ENCODE results near the gene ATP6V0B. TPM values are rescaled to one million over a fixed set of nuclear protein-coding genes. Genes with fewer than 3 reads are reported as not detected.

Gene ATP6V0B
- total RNA-seq (91.0 and 94.2 TPM in 2 replicates), polyA plus RNA-seq (198 and 317 TPM in 2 replicates), polyA minus RNA-seq (89.8 and 112 TPM in 2 replicates)
- total RNA-seq (2013), result 79.6 TPM

- H3K27me3 Mint-ChIP-seq, result no peaks in the 10 kb centered on the region
- H3K9me3 Mint-ChIP-seq (ENCODE audit: insufficient read depth), result no peaks in the 10 kb centered on the region
- ATAC-seq (ENCODE audit: low read depth) (peak; percentile 72), DNase-seq (peak; percentile 95)
- ChIA-PET CTCF (interaction anchor here (1.0 to 2.3 kb wide), 5 partner anchors 15 to 62 kb away, joined by 4 to 10 read pairs (median 6); partner anchors contain the start of gene IPO13), POLR2A (interaction anchor here (0.6 to 1.8 kb wide), 5 partner anchors 16 to 1873 kb away, joined by 3 to 5 read pairs (median 4); partner anchors contain the start of genes ARMH1, IPO13 and TMEM53)
- Histone ChIP-seq H3K79me2 (ENCODE audit: control insufficient read depth, insufficient read depth, low read length) (peaks cover 39% of the 10 kb centered on the region), H4K20me1 (ENCODE audit: control insufficient read depth, insufficient read depth, low read length, poor library complexity, severe bottlenecking) (peaks cover 48% of the 10 kb centered on the region), H3K9ac (ENCODE audit: low read length) (peak within 1 kb of the TSS; percentile 91), H3K27ac (ENCODE audit: low read length in 2 of 2) (peak within 1 kb of the TSS; percentile 89 to 96), H3K27me3 (replicated peaks in 1 of 4; ENCODE audit: control extremely low read depth in 1 of 4, control insufficient read depth in 3 of 4, insufficient read depth in 4 of 4, low read length in 3 of 4) (no peaks in the 10 kb centered on the region), H3K9me3 (ENCODE audit: control extremely low read depth in 1 of 3, control insufficient read depth in 2 of 3, insufficient read depth in 1 of 3, low read length in 2 of 3) (no peaks in the 10 kb centered on the region), H3K4me1 (ENCODE audit: control insufficient read depth in 2 of 2, insufficient read depth in 2 of 2, low read length in 2 of 2) (peaks cover 33 to 61% of the 10 kb centered on the region in 2 donors), H3K36me3 (replicated peaks in 1 of 2; ENCODE audit: control extremely low read depth in 1 of 2, control insufficient read depth in 1 of 2, extremely low read depth in 1 of 2, insufficient read depth in 2 of 2, low read length in 1 of 2) (peaks cover 0 to 33% of the 10 kb centered on the region in 2 experiments), H2AFZ (ENCODE audit: insufficient read depth, low read depth, low read length, poor library complexity, severe bottlenecking) (peak within 1 kb of the TSS; percentile 91), H3K4me2 (replicated peaks; ENCODE audit: low read depth, low read length, poor library complexity, severe bottlenecking) (peak within 1 kb of the TSS; percentile 95), H3K4me3 (ENCODE audit: control extremely low read depth in 1 of 5, extremely low read depth in 1 of 5, insufficient read depth in 1 of 5, low read depth in 2 of 5, low read length in 4 of 5) (peak within 1 kb of the TSS; percentile 79 to 97 (median 89))
- H3K4me3 Mint-ChIP-seq, result peak within 1 kb of the TSS; percentile 97
- peak within 1 kb of the TSS; percentile 97 for H3K27ac Mint-ChIP-seq
- under 1% methylated on average over 93 of the region's 93 CpGs for WGBS (ENCODE audit: insufficient coverage)
- intact Hi-C loops (cut with micrococcal nuclease), result loop anchor here (1.0 to 10.0 kb wide), 5 partner anchors 17 to 1520 kb away; partner anchors contain the start of genes CCDC24, IPO13, PPCS and ST3GAL3
- H3K4me1 Mint-ChIP-seq, result peaks cover 69% of the 10 kb centered on the region
- no peak for TF ChIP-seq CTCF (IDR thresholded peaks at IDR 0.05)
- no peak for TF ChIP-seq EZH2 (IDR thresholded peaks at IDR 0.05; ENCODE audit: borderline replicate concordance, insufficient read depth, low read depth, low read length, poor library complexity, severe bottlenecking)
Measured at GRCh38 chr1:43974443-43975248, at the start of gene ATP6V0B. Gene ATP6V0B, plus strand, starts transcription at chr1:43974960. Its CDS starts 81 bp downstream, at chr1:43975041.

GRCh38 chr1:43925846-43926245, 48.9 kb upstream of the ATP6V0B start:
- Mint-ChIP-seq H3K9me3 (ENCODE audit: insufficient read depth) (no peaks in the 10 kb centered on the region), H3K27ac (no peak overlapping the region), H3K27me3 (no peaks in the 10 kb centered on the region), H3K4me3 (no peak overlapping the region), H3K4me1 (no peaks in the 10 kb centered on the region)
- Histone ChIP-seq H3K36me3 (replicated peaks in 1 of 2; ENCODE audit: control extremely low read depth in 1 of 2, control insufficient read depth in 1 of 2, extremely low read depth in 1 of 2, insufficient read depth in 2 of 2, low read length in 1 of 2) (peaks cover 0 to 2% of the 10 kb centered on the region in 2 experiments), H3K27ac (ENCODE audit: low read length in 2 of 2) (no peak overlapping the region), H3K9ac (ENCODE audit: low read length) (no peak overlapping the region), H3K79me2 (ENCODE audit: control insufficient read depth, insufficient read depth, low read length) (no peaks in the 10 kb centered on the region), H2AFZ (ENCODE audit: insufficient read depth, low read depth, low read length, poor library complexity, severe bottlenecking) (no peak overlapping the region), H3K4me3 (ENCODE audit: control extremely low read depth in 1 of 5, extremely low read depth in 1 of 5, insufficient read depth in 1 of 5, low read depth in 2 of 5, low read length in 4 of 5) (no peak overlapping the region), H3K9me3 (ENCODE audit: control extremely low read depth in 1 of 3, control insufficient read depth in 2 of 3, insufficient read depth in 1 of 3, low read length in 2 of 3) (no peaks in the 10 kb centered on the region), H4K20me1 (ENCODE audit: control insufficient read depth, insufficient read depth, low read length, poor library complexity, severe bottlenecking) (no peaks in the 10 kb centered on the region), H3K27me3 (replicated peaks in 1 of 4; ENCODE audit: control extremely low read depth in 1 of 4, control insufficient read depth in 3 of 4, insufficient read depth in 4 of 4, low read length in 3 of 4) (no peaks in the 10 kb centered on the region), H3K4me2 (replicated peaks; ENCODE audit: low read depth, low read length, poor library complexity, severe bottlenecking) (no peak overlapping the region), H3K4me1 (ENCODE audit: control insufficient read depth in 2 of 2, insufficient read depth in 2 of 2, low read length in 2 of 2) (no peaks in the 10 kb centered on the region)
- CTCF ChIA-PET, result interaction anchor here (2.0 kb wide), 1 partner anchor 9 kb away, joined by 8 read pairs; no protein-coding TSS in a partner anchor
- POLR2A ChIA-PET, result no interaction called here
- ATAC-seq (ENCODE audit: low read depth) (no peak), DNase-seq (no peak)
- TF ChIP-seq CTCF (IDR thresholded peaks at IDR 0.05) (no peak), EZH2 (IDR thresholded peaks at IDR 0.05; ENCODE audit: borderline replicate concordance, insufficient read depth, low read depth, low read length, poor library complexity, severe bottlenecking) (no peak)
- WGBS (ENCODE audit: insufficient coverage), result 96% methylated on average over 9 of the region's 9 CpGs
- intact Hi-C loops (cut with micrococcal nuclease), result no loop called here

All from B cell (primary cell).